HepG2 (cell line): ENCODE results near the gene CBX6. TPM values are rescaled to one million over a fixed set of nuclear protein-coding genes. Genes with fewer than 3 reads are reported as not detected.

Source experiments
- BHLHE40 ChIP-seq: IDR thresholded peaks from 2 replicates; pipeline ENCODE4 v1.6.1; 2011; ENCODE audit warnings: low read length, improper control_type of control experiment
- PAF1 ChIP-seq: IDR thresholded peaks from 2 replicates; pipeline ENCODE4 v1.6.1; 2016; ENCODE audit warnings: missing genetic modification reagents, missing compliant biosample characterization
- PAXIP1 ChIP-seq: sonication (generic); formaldehyde crosslinking; conservative IDR thresholded peaks from 2 replicates; pipeline ENCODE4 v1.4.0; 2020; ENCODE audit warnings: mild to moderate bottlenecking, missing genetic modification reagents, moderate library complexity
- PCBP1 ChIP-seq: fragments of 200-400 bp; formaldehyde crosslinking; IDR thresholded peaks from 2 replicates; pipeline ENCODE4 v1.6.1; 2017; ENCODE audit warnings: mild to moderate bottlenecking, low read depth, low read length, borderline replicate concordance
- PITX1 ChIP-seq: sonication (generic); formaldehyde crosslinking; IDR thresholded peaks from 2 replicates; pipeline ENCODE4 v1.5.1; 2020; ENCODE audit warnings: mild to moderate bottlenecking, missing genetic modification reagents
- POLR2AphosphoS5 ChIP-seq: IDR thresholded peaks from 2 replicates; pipeline ENCODE4 v1.6.1; 2012; ENCODE audit warnings: low read depth, low read length
- REST ChIP-seq, 2 experiments: IDR thresholded peaks; 2 replicates each; pipeline ENCODE4 v1.6.1; 2011 to 2012; ENCODE audit warnings: low read length in 2 of 2, borderline replicate concordance in 1 of 2, low read depth in 1 of 2, mild to moderate bottlenecking in 1 of 2, moderate library complexity in 1 of 2
- SOX6 ChIP-seq, 2 experiments: fragments of 450-650 bp in 1 of 2; sonication (generic) in 1 of 2; formaldehyde crosslinking in 1 of 2; IDR thresholded peaks; 2 replicates each; pipeline versions ENCODE4 v1.4.0 to v1.6.1; 2017 to 2020; ENCODE audit warnings: antibody characterized with exemption in 1 of 2, mild to moderate bottlenecking in 1 of 2, missing genetic modification reagents in 1 of 2
- WIZ ChIP-seq: sonication (generic); formaldehyde crosslinking; IDR thresholded peaks from 2 replicates; pipeline ENCODE4 v1.5.1; 2020; ENCODE audit warnings: mild to moderate bottlenecking, missing genetic modification reagents
- ZFX ChIP-seq: sonication (generic); formaldehyde crosslinking; IDR thresholded peaks from 2 replicates; pipeline ENCODE4 v1.4.0; 2020; ENCODE audit warnings: mild to moderate bottlenecking, low read depth, missing genetic modification reagents, moderate library complexity
- ZNF30 ChIP-seq: sonication (generic); formaldehyde crosslinking; IDR thresholded peaks from 2 replicates; pipeline ENCODE4 v1.5.0; 2020; ENCODE audit warnings: mild to moderate bottlenecking, missing genetic modification reagents
- ZNF512 ChIP-seq: sonication (generic); formaldehyde crosslinking; IDR thresholded peaks from 2 replicates; pipeline ENCODE4 v1.4.0; 2020; ENCODE audit warnings: mild to moderate bottlenecking, missing genetic modification reagents
- ZNF781 ChIP-seq: sonication (generic); formaldehyde crosslinking; IDR thresholded peaks from 2 replicates; pipeline ENCODE4 v1.5.1; 2020; ENCODE audit warnings: borderline replicate concordance, mild to moderate bottlenecking, missing genetic modification reagents; ENCODE audit errors: not compliant biosample characterization
- ZZZ3 ChIP-seq: sonication (generic); formaldehyde crosslinking; IDR thresholded peaks from 2 replicates; pipeline ENCODE4 v1.4.0; 2020; ENCODE audit warnings: missing genetic modification reagents, mild to moderate bottlenecking, borderline replicate concordance
- polyA plus RNA-seq, 8 experiments: library from polyadenylated mRNA; depleted of rRNA in 3 of 8; stranded (reverse) in 7 of 8; unstranded in 1 of 8; fragments of >200 nt; fragmentation: Illumina TruSeq in 4 of 8; extraction: Trizol in 4 of 8; gene quantifications; 2 replicates each; pipeline versions ENCODE4 v1.2.1 to v1.2.3, GENCODE V29; 2011 to 2016; ENCODE audit warnings: low read depth in 4 of 8, missing spikeins in 1 of 8, mixed read lengths in 1 of 8; ENCODE audit not compliant: insufficient read depth in 1 of 8
- total RNA-seq, 5 experiments: library from RNA; depleted of rRNA; stranded (reverse); fragments of >200 nt; fragmentation: Illumina TruSeq; extraction: Trizol; gene quantifications; 2 replicates each; pipeline ENCODE4 v1.2.3, GENCODE V29; 2016; ENCODE audit warnings: low read depth in 1 of 5
- TF ChIP-seq, protein P1 (sequence below): sonication (generic); formaldehyde crosslinking; IDR thresholded peaks from 2 replicates; pipeline ENCODE4 v1.5.0; 2020; ENCODE audit warnings: mild to moderate bottlenecking, missing genetic modification reagents, borderline replicate concordance

The CBX6 gene
- total and polyA plus RNA-seq, 2 of the 13 experiments (the other 11 are each of a cell fraction or from before 2014, with no cell fraction given) = 1.7 to 6.5 TPM

GRCh38 chr22:38872172-38872830, at the start of gene CBX6 (continued):
- TF ChIP-seq BHLHE40 = peak; percentile 89
- TF ChIP-seq WIZ (CRISPR knock-in tag) = no peak
- 0 out of 2 replicates have a peak, but pooled peaks have one; percentile 23 for TF ChIP-seq PAXIP1 (CRISPR knock-in tag)
- no peak for TF ChIP-seq ZNF512 (CRISPR knock-in tag)
- no peak for TF ChIP-seq PCBP1
- TF ChIP-seq ZNF781 (CRISPR knock-in tag) = peak; percentile 52
- peak; percentile 42; the same call in 1 of the 2 replicates for TF ChIP-seq POLR2AphosphoS5
- 0 out of 2 replicates have a peak, but pooled peaks have one; percentile 41 for TF ChIP-seq ZZZ3 (CRISPR knock-in tag)
- TF ChIP-seq, protein P1, sequence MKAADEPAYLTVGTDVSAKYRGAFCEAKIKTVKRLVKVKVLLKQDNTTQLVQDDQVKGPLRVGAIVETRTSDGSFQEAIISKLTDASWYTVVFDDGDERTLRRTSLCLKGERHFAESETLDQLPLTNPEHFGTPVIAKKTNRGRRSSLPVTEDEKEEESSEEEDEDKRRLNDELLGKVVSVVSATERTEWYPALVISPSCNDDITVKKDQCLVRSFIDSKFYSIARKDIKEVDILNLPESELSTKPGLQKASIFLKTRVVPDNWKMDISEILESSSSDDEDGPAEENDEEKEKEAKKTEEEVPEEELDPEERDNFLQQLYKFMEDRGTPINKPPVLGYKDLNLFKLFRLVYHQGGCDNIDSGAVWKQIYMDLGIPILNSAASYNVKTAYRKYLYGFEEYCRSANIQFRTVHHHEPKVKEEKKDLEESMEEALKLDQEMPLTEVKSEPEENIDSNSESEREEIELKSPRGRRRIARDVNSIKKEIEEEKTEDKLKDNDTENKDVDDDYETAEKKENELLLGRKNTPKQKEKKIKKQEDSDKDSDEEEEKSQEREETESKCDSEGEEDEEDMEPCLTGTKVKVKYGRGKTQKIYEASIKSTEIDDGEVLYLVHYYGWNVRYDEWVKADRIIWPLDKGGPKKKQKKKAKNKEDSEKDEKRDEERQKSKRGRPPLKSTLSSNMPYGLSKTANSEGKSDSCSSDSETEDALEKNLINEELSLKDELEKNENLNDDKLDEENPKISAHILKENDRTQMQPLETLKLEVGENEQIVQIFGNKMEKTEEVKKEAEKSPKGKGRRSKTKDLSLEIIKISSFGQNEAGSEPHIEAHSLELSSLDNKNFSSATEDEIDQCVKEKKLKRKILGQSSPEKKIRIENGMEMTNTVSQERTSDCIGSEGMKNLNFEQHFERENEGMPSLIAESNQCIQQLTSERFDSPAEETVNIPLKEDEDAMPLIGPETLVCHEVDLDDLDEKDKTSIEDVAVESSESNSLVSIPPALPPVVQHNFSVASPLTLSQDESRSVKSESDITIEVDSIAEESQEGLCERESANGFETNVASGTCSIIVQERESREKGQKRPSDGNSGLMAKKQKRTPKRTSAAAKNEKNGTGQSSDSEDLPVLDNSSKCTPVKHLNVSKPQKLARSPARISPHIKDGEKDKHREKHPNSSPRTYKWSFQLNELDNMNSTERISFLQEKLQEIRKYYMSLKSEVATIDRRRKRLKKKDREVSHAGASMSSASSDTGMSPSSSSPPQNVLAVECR (CRISPR knock-in tag) = no peak; the same call in 1 of the 2 replicates
- TF ChIP-seq REST (IDR thresholded peaks at IDR 0.05; ENCODE audit: borderline replicate concordance in 1 of 2, low read depth in 1 of 2, low read length in 2 of 2) = no peak
- peak; percentile 40; the same call in 1 of the 2 replicates for TF ChIP-seq ZFX
- no peak for TF ChIP-seq ZNF30
- TF ChIP-seq PITX1 = no peak
- no peak for TF ChIP-seq PAF1 (CRISPR knock-in tag)
- no peak for TF ChIP-seq SOX6 (IDR thresholded peaks at IDR 0.05)
- peak; percentile 36 for TF ChIP-seq SOX6 (CRISPR knock-in tag; IDR thresholded peaks at IDR 0.05)
